Effector memory CD8-positive, alpha-beta T cell (primary cell): ENCODE results near the gene MEX3D.
"Not testable (repeated sequence)": the region's sequence is repeated elsewhere in the genome, so short reads cannot be mapped to it uniquely, and the experiment has no call there.

Experiments
- ATAC-seq: fragments of 150-1000 bp; cut with Tn5 transposase; replicated peaks from 2 replicates; pipeline ENCODE4 v1.10.0; 2021; ENCODE audit warnings: mild to moderate bottlenecking, moderate library complexity
- DNase-seq, 3 experiments: peaks; one replicate each; pipeline ENCODE4 v3.0.0; 2021
- H3K27ac Mint-ChIP-seq, 2 donors: one replicate each; pipeline ENCODE4 v1.8.0; 2022; ENCODE audit warnings: mild to moderate bottlenecking in 2 of 2, mixed read lengths in 2 of 2, moderate library complexity in 2 of 2
- H3K27me3 Mint-ChIP-seq, 2 donors: one replicate each; pipeline ENCODE4 v1.8.0; 2022; ENCODE audit warnings: mixed read lengths in 2 of 2
- H3K36me3 Mint-ChIP-seq: one replicate; pipeline ENCODE4 v1.8.0; 2022; ENCODE audit warnings: mild to moderate bottlenecking, moderate library complexity, mixed read lengths; ENCODE audit not compliant: insufficient read depth
- H3K4me1 Mint-ChIP-seq, 2 donors: one replicate each; pipeline ENCODE4 v1.8.0; 2022; ENCODE audit warnings: low read depth in 2 of 2, mixed read lengths in 2 of 2
- H3K4me3 Mint-ChIP-seq, 2 donors: one replicate each; pipeline ENCODE4 v1.8.0; 2022; ENCODE audit warnings: mild to moderate bottlenecking in 2 of 2, mixed read lengths in 2 of 2, moderate library complexity in 2 of 2
- H3K9me3 Mint-ChIP-seq, 2 donors: one replicate each; pipeline ENCODE4 v1.8.0; 2022; ENCODE audit warnings: mixed read lengths in 2 of 2

The MEX3D gene

GRCh38 chr19:1522838-1523237, 45.3 kb downstream of the MEX3D start:
- Mint-ChIP-seq H3K4me1 (peaks cover 5 to 10% of the 10 kb centered on the region in 2 donors), H3K36me3 (peaks cover 6% of the 10 kb centered on the region), H3K4me3 (no peak overlapping the region), H3K27ac (no peak overlapping the region), H3K27me3 (peaks cover 28 to 67% of the 10 kb centered on the region in 2 donors), H3K9me3 (no peaks in the 10 kb centered on the region)
- no peak for ATAC-seq
- no peak for DNase-seq

GRCh38 chr19:1522061-1522460, 46.1 kb downstream of the MEX3D start:
- no peak for DNase-seq
- no peak for ATAC-seq

GRCh38 chr19:1521636-1522035, 46.5 kb downstream of the MEX3D start:
- Mint-ChIP-seq H3K4me3 (no peak overlapping the region), H3K9me3 (no peaks in the 10 kb centered on the region), H3K27ac (no peak overlapping the region), H3K27me3 (peaks cover 25 to 60% of the 10 kb centered on the region in 2 donors), H3K4me1 (peaks cover 5 to 9% of the 10 kb centered on the region in 2 donors), H3K36me3 (peaks cover 6% of the 10 kb centered on the region)
- no peak for DNase-seq
- ATAC-seq, result no peak

More at GRCh38 chr19:1522061-1522460, 46.1 kb downstream of the MEX3D start:
- no peak overlapping the region for H3K4me3 Mint-ChIP-seq
- H3K9me3 Mint-ChIP-seq, result no peaks in the 10 kb centered on the region
- H3K36me3 Mint-ChIP-seq, result peaks cover 6% of the 10 kb centered on the region
- H3K4me1 Mint-ChIP-seq, result peaks cover 5 to 9% of the 10 kb centered on the region in 2 donors
- no peak overlapping the region for H3K27ac Mint-ChIP-seq
- H3K27me3 Mint-ChIP-seq, result peaks cover 22 to 60% of the 10 kb centered on the region in 2 donors

- Mint-ChIP-seq H3K27ac (no peak overlapping the region), H3K4me3 (no peak overlapping the region), H3K9me3 (no peaks in the 10 kb centered on the region), H3K36me3 (peaks cover 4% of the 10 kb centered on the region), H3K27me3 (peaks cover 20 to 54% of the 10 kb centered on the region in 2 donors), H3K4me1 (peaks cover 3 to 5% of the 10 kb centered on the region in 2 donors)
- no peak for DNase-seq
- ATAC-seq, result no peak
Observed at GRCh38 chr19:1520203-1520780, 47.8 kb downstream of the MEX3D start.

- not testable (repeated sequence) for H3K27ac Mint-ChIP-seq, H3K36me3 Mint-ChIP-seq, H3K4me3 Mint-ChIP-seq, H3K4me1 Mint-ChIP-seq, ATAC-seq, H3K9me3 Mint-ChIP-seq, DNase-seq
- H3K27me3 Mint-ChIP-seq, result peaks cover 15 to 50% of the 10 kb centered on the region in 2 donors
Observed at GRCh38 chr19:1519802-1520201, 48.3 kb downstream of the MEX3D start.

GRCh38 chr19:1518471-1518870, 49.7 kb downstream of the MEX3D start:
- DNase-seq (no peak), ATAC-seq (no peak)
- Mint-ChIP-seq H3K4me3 (no peak overlapping the region), H3K9me3 (no peaks in the 10 kb centered on the region), H3K27ac (no peak overlapping the region), H3K36me3 (peaks cover 4% of the 10 kb centered on the region), H3K4me1 (no peaks in the 10 kb centered on the region), H3K27me3 (peaks cover 10 to 41% of the 10 kb centered on the region in 2 donors)

GRCh38 chr19:1516395-1516753, 51.8 kb downstream of the MEX3D start:
- H3K9me3 Mint-ChIP-seq, result no peaks in the 10 kb centered on the region
- H3K4me1 Mint-ChIP-seq, result no peaks in the 10 kb centered on the region
- DNase-seq (no peak), ATAC-seq (no peak)
- peaks cover 4% of the 10 kb centered on the region for H3K36me3 Mint-ChIP-seq
- peaks cover 10 to 24% of the 10 kb centered on the region in 2 donors for H3K27me3 Mint-ChIP-seq
- H3K27ac Mint-ChIP-seq, result no peak overlapping the region
- H3K4me3 Mint-ChIP-seq, result no peak overlapping the region

- no peak overlapping the region for H3K4me3 Mint-ChIP-seq
Observed at GRCh38 chr19:1514986-1515721, 53.0 kb downstream of the MEX3D start.

GRCh38 chr19:1514295-1514661, 53.8 kb downstream of the MEX3D start:
- peak overlapping the region; percentile 41 to 53 for H3K4me3 Mint-ChIP-seq

More at GRCh38 chr19:1514986-1515721, 53.0 kb downstream of the MEX3D start:
- Mint-ChIP-seq H3K9me3 (no peaks in the 10 kb centered on the region), H3K27ac (no peak overlapping the region), H3K4me1 (no peaks in the 10 kb centered on the region), H3K36me3 (peaks cover 4% of the 10 kb centered on the region), H3K27me3 (peaks cover 10 to 28% of the 10 kb centered on the region in 2 donors)
- DNase-seq, result no peak
- ATAC-seq, result no peak

GRCh38 chr19:1513499-1514294, 54.4 kb downstream of the MEX3D start:
- peak overlapping the region; percentile 41 to 53 for H3K4me3 Mint-ChIP-seq

More at GRCh38 chr19:1514295-1514661, 53.8 kb downstream of the MEX3D start:
- ATAC-seq (no peak), DNase-seq (no peak)
- Mint-ChIP-seq H3K27me3 (peaks cover 10 to 31% of the 10 kb centered on the region in 2 donors), H3K36me3 (peaks cover 4% of the 10 kb centered on the region), H3K27ac (no peak overlapping the region), H3K9me3 (no peaks in the 10 kb centered on the region), H3K4me1 (no peaks in the 10 kb centered on the region)

GRCh38 chr19:1512671-1513498, 55.2 kb downstream of the MEX3D start, which contains the start of gene ADAMTSL5:
ADAMTSL5 (minus strand) TSS chr19:1513019; CDS start chr19:1510943, 2,076 bp downstream.
- no peaks in the 10 kb centered on the region for H3K9me3 Mint-ChIP-seq

More at GRCh38 chr19:1513499-1514294, 54.4 kb downstream of the MEX3D start:
- ATAC-seq (peak; percentile 67), DNase-seq (peak; percentile 59 to 60 (median 59))
- no peaks in the 10 kb centered on the region for H3K9me3 Mint-ChIP-seq
- peaks cover 10 to 27% of the 10 kb centered on the region in 2 donors for H3K27me3 Mint-ChIP-seq
- H3K4me1 Mint-ChIP-seq, result no peaks in the 10 kb centered on the region
- H3K27ac Mint-ChIP-seq, result no peak overlapping the region
- H3K36me3 Mint-ChIP-seq, result peaks cover 4% of the 10 kb centered on the region

GRCh38 chr19:1511318-1512317, 56.5 kb downstream of the MEX3D start:
- H3K4me1 Mint-ChIP-seq, result peaks cover 5 to 7% of the 10 kb centered on the region in 2 donors
- no peak for DNase-seq
- no peak overlapping the region for H3K27ac Mint-ChIP-seq
- H3K36me3 Mint-ChIP-seq, result peaks cover 7% of the 10 kb centered on the region
- peak overlapping the region; percentile 66 to 74 for H3K4me3 Mint-ChIP-seq
- H3K9me3 Mint-ChIP-seq, result no peaks in the 10 kb centered on the region
- no peak for ATAC-seq
- peaks cover 6 to 22% of the 10 kb centered on the region in 2 donors for H3K27me3 Mint-ChIP-seq

More at GRCh38 chr19:1512671-1513498, 55.2 kb downstream of the MEX3D start, which contains the start of gene ADAMTSL5:
- DNase-seq (peak; percentile 37 to 39 (median 38)), ATAC-seq (peak; percentile 74)
- Mint-ChIP-seq H3K4me3 (peak within 1 kb of the TSS; percentile 66 to 74), H3K27ac (no peak within 1 kb of the TSS), H3K27me3 (peaks cover 10 to 22% of the 10 kb centered on the region in 2 donors), H3K36me3 (peaks cover 2% of the 10 kb centered on the region), H3K4me1 (peaks cover 1 to 2% of the 10 kb centered on the region in 2 donors)
